WTC11 (cell line): ENCODE results near the gene CCDC152. TPM values are rescaled to one million over a fixed set of nuclear protein-coding genes. Genes with fewer than 3 reads are reported as not detected.

Source experiments
- ATAC-seq: fragments of 200-7000 bp; cut with Tn5 transposase; 2 replicates; pipeline ENCODE4 v1.10.0; 2021; ENCODE audit warnings: mild to moderate bottlenecking, moderate library complexity
- CTCF ChIA-PET: fragments of 300-600 bp; sonication (Branson Sonifier 250); formaldehyde crosslinking; loops from one replicate; lab custom pipeline; 2021; ENCODE audit warnings: antibody characterized with exemption; lab: Charles Lee
- POLR2A ChIA-PET: fragments of 350-600 bp; sonication (Branson Sonifier 250); formaldehyde crosslinking; loops from one replicate; lab custom pipeline; 2021; ENCODE audit warnings: antibody characterized with exemption; lab: Charles Lee
- DNase-seq: peaks from one replicate; pipeline ENCODE4 v3.0.0; 2021; ENCODE audit warnings: low spot score
- H3K27ac Mint-ChIP-seq: 2 replicates; pipeline ENCODE4 v1.8.0; 2021; ENCODE audit warnings: mixed read lengths
- H3K27me3 Mint-ChIP-seq: 2 replicates; pipeline ENCODE4 v1.8.0; 2021; ENCODE audit warnings: low read depth, mild to moderate bottlenecking, moderate library complexity, mixed read lengths
- H3K36me3 Mint-ChIP-seq: 2 replicates; pipeline ENCODE4 v1.8.0; 2021; ENCODE audit warnings: mixed read lengths
- H3K4me1 Mint-ChIP-seq: 2 replicates; pipeline ENCODE4 v1.8.0; 2022; ENCODE audit warnings: mixed read lengths
- H3K4me3 Mint-ChIP-seq: 2 replicates; pipeline ENCODE4 v1.8.0; 2021; ENCODE audit warnings: mild to moderate bottlenecking, moderate library complexity, mixed read lengths
- H3K9me3 Mint-ChIP-seq: 2 replicates; pipeline ENCODE4 v1.8.0; 2021; ENCODE audit warnings: mixed read lengths
- CREM ChIP-seq: sonication (generic); formaldehyde crosslinking; IDR thresholded peaks from 2 replicates; pipeline ENCODE4 v1.8.1; 2022; ENCODE audit warnings: mild to moderate bottlenecking, missing genetic modification reagents, moderate library complexity
- GTF2I ChIP-seq: fragments of 250-450 bp; sonication (Bioruptor Pico); conservative IDR thresholded peaks from 2 replicates; pipeline ENCODE4 v1.4.0; 2021; ENCODE audit warnings: mild to moderate bottlenecking
- HMGA2 ChIP-seq: fragments of 250-450 bp; sonication (Bioruptor Pico); IDR thresholded peaks from 2 replicates; pipeline ENCODE4 v1.4.0; 2021; ENCODE audit warnings: mild to moderate bottlenecking, moderate library complexity
- OVOL2 ChIP-seq: fragments of 250-450 bp; sonication (Bioruptor Pico); IDR thresholded peaks from 2 replicates; pipeline ENCODE4 v1.9.0; 2021; ENCODE audit warnings: mild to moderate bottlenecking, borderline replicate concordance
- SP1 ChIP-seq: sonication (generic); formaldehyde crosslinking; conservative IDR thresholded peaks from 2 replicates; pipeline ENCODE4 v1.8.1; 2022; ENCODE audit warnings: missing genetic modification reagents
- ZBTB21 ChIP-seq: sonication (generic); formaldehyde crosslinking; IDR thresholded peaks from 2 replicates; pipeline ENCODE4 v1.8.1; 2023; ENCODE audit warnings: mild to moderate bottlenecking, missing genetic modification reagents, borderline replicate concordance
- ZNF263 ChIP-seq: sonication (generic); formaldehyde crosslinking; IDR thresholded peaks from 2 replicates; pipeline ENCODE4 v1.8.1; 2022; ENCODE audit warnings: low read depth, mild to moderate bottlenecking, moderate library complexity, missing genetic modification reagents
- total RNA-seq: library from RNA; stranded (reverse); gene quantifications from 3 replicates; pipeline ENCODE4 v1.2.3, GENCODE V29; 2021
- TF ChIP-seq, protein P1 (sequence below): sonication (generic); formaldehyde crosslinking; IDR thresholded peaks from 2 replicates; pipeline ENCODE4 v1.8.1; 2023; ENCODE audit warnings: mild to moderate bottlenecking, missing genetic modification reagents
- TF ChIP-seq, protein P2 (sequence below): sonication (generic); formaldehyde crosslinking; IDR thresholded peaks from 2 replicates; pipeline ENCODE4 v1.8.1; 2022; ENCODE audit warnings: low read depth, missing genetic modification reagents, borderline replicate concordance
- TF ChIP-seq, protein P3 (sequence below): sonication (generic); formaldehyde crosslinking; IDR thresholded peaks from 2 replicates; pipeline ENCODE4 v1.8.0; 2023; ENCODE audit warnings: mild to moderate bottlenecking, missing genetic modification reagents
- TF ChIP-seq, protein P4 (sequence below): sonication (generic); formaldehyde crosslinking; IDR thresholded peaks from 2 replicates; pipeline ENCODE4 v1.8.1; 2023; ENCODE audit warnings: mild to moderate bottlenecking, missing genetic modification reagents, moderate library complexity
- TF ChIP-seq, protein P5 (sequence below): sonication (generic); formaldehyde crosslinking; IDR thresholded peaks from 2 replicates; pipeline ENCODE4 v1.8.0; 2022; ENCODE audit warnings: mild to moderate bottlenecking, missing genetic modification reagents
- TF ChIP-seq, protein P6 (sequence below): fragments of 200-600 bp; IDR thresholded peaks from 2 replicates; pipeline ENCODE4 v1.8.0; 2022; ENCODE audit warnings: antibody characterized with exemption
- TF ChIP-seq, protein P7 (sequence below): sonication (generic); formaldehyde crosslinking; IDR thresholded peaks from 2 replicates; pipeline ENCODE4 v1.8.0; 2022; ENCODE audit warnings: mild to moderate bottlenecking, missing genetic modification reagents
- TF ChIP-seq, protein P8 (sequence below): sonication (generic); formaldehyde crosslinking; IDR thresholded peaks from 2 replicates; pipeline ENCODE4 v1.8.1; 2022; ENCODE audit warnings: mild to moderate bottlenecking, moderate library complexity, missing genetic modification reagents
- TF ChIP-seq, protein P9 (sequence below): sonication (generic); formaldehyde crosslinking; IDR thresholded peaks from 2 replicates; pipeline ENCODE4 v1.8.1; 2022; ENCODE audit warnings: mild to moderate bottlenecking, missing genetic modification reagents, moderate library complexity, borderline replicate concordance

The CCDC152 gene
- total RNA-seq, 1 experiment from 2014 or later: 15.1 TPM

DNA sequence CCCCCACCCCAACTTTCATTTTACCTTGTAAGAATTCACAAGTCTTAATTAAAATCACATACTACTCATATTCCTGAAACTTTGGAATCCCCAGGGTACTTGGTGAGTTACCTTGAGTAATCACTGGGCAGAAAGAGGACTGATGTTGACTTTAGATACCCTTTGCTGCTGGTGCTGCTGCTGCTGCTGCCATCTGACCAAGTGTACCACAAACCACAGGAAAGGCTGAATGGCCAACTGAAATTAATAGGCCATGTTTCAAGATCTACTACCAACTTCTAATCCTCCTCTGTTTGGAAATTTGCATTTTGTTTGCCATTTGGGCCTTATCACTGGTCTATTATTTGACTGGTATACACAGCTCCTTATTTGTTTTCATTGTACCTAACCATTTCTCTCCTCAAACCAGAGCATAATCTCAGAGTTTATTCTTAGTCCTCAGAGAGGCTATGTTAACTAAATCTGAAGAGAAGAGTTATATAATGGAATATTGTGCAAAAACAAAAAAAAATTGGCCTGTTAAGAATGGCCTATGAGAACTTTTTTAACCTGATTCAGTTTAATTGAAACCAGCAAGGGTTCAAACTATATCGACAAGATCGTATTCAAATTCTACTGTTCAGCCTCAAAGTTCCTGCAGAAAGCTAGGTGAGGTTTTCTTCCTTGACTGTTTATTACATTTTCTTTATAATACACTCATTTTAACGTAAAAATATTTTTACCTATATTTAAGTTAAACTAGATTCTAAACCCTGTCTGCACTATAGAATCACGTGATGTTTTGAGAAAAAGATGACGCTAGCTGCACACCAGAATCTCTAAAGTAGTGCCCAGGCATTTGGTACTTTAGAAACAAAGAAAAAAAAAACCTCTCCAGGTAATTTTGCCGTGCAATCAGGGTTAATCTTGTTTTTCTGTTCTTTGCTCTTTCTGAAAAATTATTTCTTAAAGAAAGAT is 41.9 kb downstream of the CCDC152 start:
- ChIA-PET CTCF (no interaction called here), POLR2A (no interaction called here)
- TF ChIP-seq, protein P1, sequence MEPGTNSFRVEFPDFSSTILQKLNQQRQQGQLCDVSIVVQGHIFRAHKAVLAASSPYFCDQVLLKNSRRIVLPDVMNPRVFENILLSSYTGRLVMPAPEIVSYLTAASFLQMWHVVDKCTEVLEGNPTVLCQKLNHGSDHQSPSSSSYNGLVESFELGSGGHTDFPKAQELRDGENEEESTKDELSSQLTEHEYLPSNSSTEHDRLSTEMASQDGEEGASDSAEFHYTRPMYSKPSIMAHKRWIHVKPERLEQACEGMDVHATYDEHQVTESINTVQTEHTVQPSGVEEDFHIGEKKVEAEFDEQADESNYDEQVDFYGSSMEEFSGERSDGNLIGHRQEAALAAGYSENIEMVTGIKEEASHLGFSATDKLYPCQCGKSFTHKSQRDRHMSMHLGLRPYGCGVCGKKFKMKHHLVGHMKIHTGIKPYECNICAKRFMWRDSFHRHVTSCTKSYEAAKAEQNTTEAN (CRISPR knock-in tag): no peak
- no peak for TF ChIP-seq HMGA2 (CRISPR knock-in tag)
- TF ChIP-seq, protein P2, sequence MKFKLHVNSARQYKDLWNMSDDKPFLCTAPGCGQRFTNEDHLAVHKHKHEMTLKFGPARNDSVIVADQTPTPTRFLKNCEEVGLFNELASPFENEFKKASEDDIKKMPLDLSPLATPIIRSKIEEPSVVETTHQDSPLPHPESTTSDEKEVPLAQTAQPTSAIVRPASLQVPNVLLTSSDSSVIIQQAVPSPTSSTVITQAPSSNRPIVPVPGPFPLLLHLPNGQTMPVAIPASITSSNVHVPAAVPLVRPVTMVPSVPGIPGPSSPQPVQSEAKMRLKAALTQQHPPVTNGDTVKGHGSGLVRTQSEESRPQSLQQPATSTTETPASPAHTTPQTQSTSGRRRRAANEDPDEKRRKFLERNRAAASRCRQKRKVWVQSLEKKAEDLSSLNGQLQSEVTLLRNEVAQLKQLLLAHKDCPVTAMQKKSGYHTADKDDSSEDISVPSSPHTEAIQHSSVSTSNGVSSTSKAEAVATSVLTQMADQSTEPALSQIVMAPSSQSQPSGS (CRISPR knock-in tag): no peak
- TF ChIP-seq, protein P3, sequence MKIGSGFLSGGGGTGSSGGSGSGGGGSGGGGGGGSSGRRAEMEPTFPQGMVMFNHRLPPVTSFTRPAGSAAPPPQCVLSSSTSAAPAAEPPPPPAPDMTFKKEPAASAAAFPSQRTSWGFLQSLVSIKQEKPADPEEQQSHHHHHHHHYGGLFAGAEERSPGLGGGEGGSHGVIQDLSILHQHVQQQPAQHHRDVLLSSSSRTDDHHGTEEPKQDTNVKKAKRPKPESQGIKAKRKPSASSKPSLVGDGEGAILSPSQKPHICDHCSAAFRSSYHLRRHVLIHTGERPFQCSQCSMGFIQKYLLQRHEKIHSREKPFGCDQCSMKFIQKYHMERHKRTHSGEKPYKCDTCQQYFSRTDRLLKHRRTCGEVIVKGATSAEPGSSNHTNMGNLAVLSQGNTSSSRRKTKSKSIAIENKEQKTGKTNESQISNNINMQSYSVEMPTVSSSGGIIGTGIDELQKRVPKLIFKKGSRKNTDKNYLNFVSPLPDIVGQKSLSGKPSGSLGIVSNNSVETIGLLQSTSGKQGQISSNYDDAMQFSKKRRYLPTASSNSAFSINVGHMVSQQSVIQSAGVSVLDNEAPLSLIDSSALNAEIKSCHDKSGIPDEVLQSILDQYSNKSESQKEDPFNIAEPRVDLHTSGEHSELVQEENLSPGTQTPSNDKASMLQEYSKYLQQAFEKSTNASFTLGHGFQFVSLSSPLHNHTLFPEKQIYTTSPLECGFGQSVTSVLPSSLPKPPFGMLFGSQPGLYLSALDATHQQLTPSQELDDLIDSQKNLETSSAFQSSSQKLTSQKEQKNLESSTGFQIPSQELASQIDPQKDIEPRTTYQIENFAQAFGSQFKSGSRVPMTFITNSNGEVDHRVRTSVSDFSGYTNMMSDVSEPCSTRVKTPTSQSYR (CRISPR knock-in tag): no peak
- TF ChIP-seq ZNF263 (CRISPR knock-in tag): no peak
- TF ChIP-seq, protein P4, sequence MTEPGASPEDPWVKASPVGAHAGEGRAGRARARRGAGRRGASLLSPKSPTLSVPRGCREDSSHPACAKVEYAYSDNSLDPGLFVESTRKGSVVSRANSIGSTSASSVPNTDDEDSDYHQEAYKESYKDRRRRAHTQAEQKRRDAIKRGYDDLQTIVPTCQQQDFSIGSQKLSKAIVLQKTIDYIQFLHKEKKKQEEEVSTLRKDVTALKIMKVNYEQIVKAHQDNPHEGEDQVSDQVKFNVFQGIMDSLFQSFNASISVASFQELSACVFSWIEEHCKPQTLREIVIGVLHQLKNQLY (CRISPR knock-in tag): no peak
- no peak for TF ChIP-seq SP1 (CRISPR knock-in tag)
- TF ChIP-seq, protein P5, sequence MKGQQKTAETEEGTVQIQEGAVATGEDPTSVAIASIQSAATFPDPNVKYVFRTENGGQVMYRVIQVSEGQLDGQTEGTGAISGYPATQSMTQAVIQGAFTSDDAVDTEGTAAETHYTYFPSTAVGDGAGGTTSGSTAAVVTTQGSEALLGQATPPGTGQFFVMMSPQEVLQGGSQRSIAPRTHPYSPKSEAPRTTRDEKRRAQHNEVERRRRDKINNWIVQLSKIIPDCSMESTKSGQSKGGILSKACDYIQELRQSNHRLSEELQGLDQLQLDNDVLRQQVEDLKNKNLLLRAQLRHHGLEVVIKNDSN (CRISPR knock-in tag): no peak
- no peak for TF ChIP-seq GTF2I (CRISPR knock-in tag)
- TF ChIP-seq, protein P6, sequence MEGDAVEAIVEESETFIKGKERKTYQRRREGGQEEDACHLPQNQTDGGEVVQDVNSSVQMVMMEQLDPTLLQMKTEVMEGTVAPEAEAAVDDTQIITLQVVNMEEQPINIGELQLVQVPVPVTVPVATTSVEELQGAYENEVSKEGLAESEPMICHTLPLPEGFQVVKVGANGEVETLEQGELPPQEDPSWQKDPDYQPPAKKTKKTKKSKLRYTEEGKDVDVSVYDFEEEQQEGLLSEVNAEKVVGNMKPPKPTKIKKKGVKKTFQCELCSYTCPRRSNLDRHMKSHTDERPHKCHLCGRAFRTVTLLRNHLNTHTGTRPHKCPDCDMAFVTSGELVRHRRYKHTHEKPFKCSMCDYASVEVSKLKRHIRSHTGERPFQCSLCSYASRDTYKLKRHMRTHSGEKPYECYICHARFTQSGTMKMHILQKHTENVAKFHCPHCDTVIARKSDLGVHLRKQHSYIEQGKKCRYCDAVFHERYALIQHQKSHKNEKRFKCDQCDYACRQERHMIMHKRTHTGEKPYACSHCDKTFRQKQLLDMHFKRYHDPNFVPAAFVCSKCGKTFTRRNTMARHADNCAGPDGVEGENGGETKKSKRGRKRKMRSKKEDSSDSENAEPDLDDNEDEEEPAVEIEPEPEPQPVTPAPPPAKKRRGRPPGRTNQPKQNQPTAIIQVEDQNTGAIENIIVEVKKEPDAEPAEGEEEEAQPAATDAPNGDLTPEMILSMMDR: no peak
- TF ChIP-seq, protein P7, sequence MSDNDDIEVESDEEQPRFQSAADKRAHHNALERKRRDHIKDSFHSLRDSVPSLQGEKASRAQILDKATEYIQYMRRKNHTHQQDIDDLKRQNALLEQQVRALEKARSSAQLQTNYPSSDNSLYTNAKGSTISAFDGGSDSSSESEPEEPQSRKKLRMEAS (CRISPR knock-in tag): no peak
- TF ChIP-seq OVOL2 (CRISPR knock-in tag): no peak
- TF ChIP-seq, protein P8, sequence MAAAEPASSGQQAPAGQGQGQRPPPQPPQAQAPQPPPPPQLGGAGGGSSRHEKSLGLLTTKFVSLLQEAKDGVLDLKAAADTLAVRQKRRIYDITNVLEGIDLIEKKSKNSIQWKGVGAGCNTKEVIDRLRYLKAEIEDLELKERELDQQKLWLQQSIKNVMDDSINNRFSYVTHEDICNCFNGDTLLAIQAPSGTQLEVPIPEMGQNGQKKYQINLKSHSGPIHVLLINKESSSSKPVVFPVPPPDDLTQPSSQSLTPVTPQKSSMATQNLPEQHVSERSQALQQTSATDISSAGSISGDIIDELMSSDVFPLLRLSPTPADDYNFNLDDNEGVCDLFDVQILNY (CRISPR knock-in tag): no peak
- no peak for TF ChIP-seq ZBTB21
- TF ChIP-seq CREM: no peak
- TF ChIP-seq, protein P9, sequence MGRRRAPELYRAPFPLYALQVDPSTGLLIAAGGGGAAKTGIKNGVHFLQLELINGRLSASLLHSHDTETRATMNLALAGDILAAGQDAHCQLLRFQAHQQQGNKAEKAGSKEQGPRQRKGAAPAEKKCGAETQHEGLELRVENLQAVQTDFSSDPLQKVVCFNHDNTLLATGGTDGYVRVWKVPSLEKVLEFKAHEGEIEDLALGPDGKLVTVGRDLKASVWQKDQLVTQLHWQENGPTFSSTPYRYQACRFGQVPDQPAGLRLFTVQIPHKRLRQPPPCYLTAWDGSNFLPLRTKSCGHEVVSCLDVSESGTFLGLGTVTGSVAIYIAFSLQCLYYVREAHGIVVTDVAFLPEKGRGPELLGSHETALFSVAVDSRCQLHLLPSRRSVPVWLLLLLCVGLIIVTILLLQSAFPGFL (CRISPR knock-in tag): no peak
- Mint-ChIP-seq H3K36me3 (peaks cover 28% of the 10 kb centered on the region), H3K4me3 (no peak overlapping the region), H3K27ac (no peak overlapping the region), H3K9me3 (no peaks in the 10 kb centered on the region), H3K27me3 (no peaks in the 10 kb centered on the region), H3K4me1 (no peaks in the 10 kb centered on the region)
- ATAC-seq (no peak), DNase-seq (no peak)
